GM21576 (cell line): ENCODE data around the gene ZNFX1.

ENCODE experiments used
- ATAC-seq: cut with Tn5 transposase; IDR thresholded peaks from one replicate; pipeline ENCODE4 v1.9.1; 2021; ENCODE audit warnings: mild to moderate bottlenecking, moderate library complexity; ENCODE audit not compliant: unreplicated experiment

Gene ZNFX1

GRCh38 chr20:49293122-49293521, 15.3 kb upstream of the ZNFX1 start:
- ATAC-seq, result no peak

- ATAC-seq, result no peak
These were observed 14.2 kb upstream of the ZNFX1 start for GRCh38 chr20:49292010-49292409.

- no peak for ATAC-seq
These were observed 13.3 kb upstream of the ZNFX1 start for GRCh38 chr20:49291200-49291599.

- no peak for ATAC-seq
These were observed 12.8 kb upstream of the ZNFX1 start for GRCh38 chr20:49290608-49291191.

- no peak for ATAC-seq
These were observed 11.2 kb upstream of the ZNFX1 start for GRCh38 chr20:49288784-49289696.

- no peak for ATAC-seq
These were observed 10.4 kb upstream of the ZNFX1 start for GRCh38 chr20:49288250-49288751.

GRCh38 chr20:49287555-49288249, 9.8 kb upstream of the ZNFX1 start:
- ATAC-seq, result no peak

- ATAC-seq, result no peak
These were observed 9.1 kb upstream of the ZNFX1 start for GRCh38 chr20:49286689-49287551.

GRCh38 chr20:49285813-49286494, 8.1 kb upstream of the ZNFX1 start:
- no peak for ATAC-seq

- ATAC-seq, result no peak
These were observed 7.4 kb upstream of the ZNFX1 start for GRCh38 chr20:49285233-49285668.

GRCh38 chr20:49284818-49285217, 7.0 kb upstream of the ZNFX1 start:
- no peak for ATAC-seq

- no peak for ATAC-seq
These were observed 6.1 kb upstream of the ZNFX1 start for GRCh38 chr20:49283703-49284625.

- no peak for ATAC-seq
These were observed 5.4 kb upstream of the ZNFX1 start for GRCh38 chr20:49283176-49283702.

- ATAC-seq, result no peak
These were observed 4.8 kb upstream of the ZNFX1 start for GRCh38 chr20:49282584-49283171.

GRCh38 chr20:49281913-49282467, 4.1 kb upstream of the ZNFX1 start:
- no peak for ATAC-seq

- no peak for ATAC-seq
These were observed 3.4 kb upstream of the ZNFX1 start for GRCh38 chr20:49281059-49281912.

GRCh38 chr20:49280463-49281058, 2.7 kb upstream of the ZNFX1 start:
- no peak for ATAC-seq
